HG03095 (cell line): Measurements from ENCODE around the gene GRWD1.

Source experiments
- ATAC-seq: cut with Tn5 transposase; IDR thresholded peaks from one replicate; pipeline ENCODE4 v1.9.1; 2021; ENCODE audit warnings: moderate library complexity; ENCODE audit not compliant: unreplicated experiment

The GRWD1 gene

DNA sequence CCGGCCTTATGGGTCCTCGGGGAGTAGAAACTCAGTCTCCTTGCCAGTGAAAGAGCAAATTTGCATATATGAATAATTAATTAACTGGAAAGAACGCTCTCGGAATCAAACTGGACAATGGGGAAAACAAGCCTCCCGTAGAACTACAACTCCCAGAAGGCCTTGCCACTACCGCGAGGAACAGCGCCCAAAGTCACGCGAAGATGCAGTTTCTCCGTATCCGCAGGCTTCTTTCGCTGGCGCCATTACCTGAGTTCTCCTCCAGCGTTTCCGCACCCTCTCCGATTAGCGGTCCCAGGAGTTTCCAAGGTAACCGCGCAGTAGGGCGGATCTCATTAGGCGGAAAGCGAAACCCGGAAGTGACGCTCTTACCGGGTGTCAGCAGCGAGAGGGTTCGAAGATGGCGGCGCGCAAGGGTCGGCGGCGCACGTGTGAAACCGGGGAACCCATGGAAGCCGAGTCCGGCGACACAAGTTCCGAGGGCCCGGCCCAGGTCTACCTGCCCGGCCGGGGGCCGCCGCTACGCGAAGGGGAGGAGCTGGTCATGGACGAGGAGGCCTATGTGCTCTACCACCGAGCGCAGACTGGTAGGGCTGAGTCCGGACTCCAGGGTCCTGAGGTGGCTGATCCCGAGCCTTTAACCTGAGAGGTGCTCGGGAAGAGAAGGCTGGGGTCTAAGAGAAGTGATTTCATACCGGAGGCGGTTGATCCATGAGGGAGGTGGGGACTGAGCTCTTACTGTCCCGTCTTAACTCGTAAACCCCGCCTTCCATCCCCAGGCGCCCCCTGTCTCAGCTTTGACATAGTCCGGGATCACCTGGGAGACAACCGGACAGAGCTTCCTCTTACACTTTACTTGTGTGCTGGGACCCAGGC, at the start of gene GRWD1:
GRWD1 (plus strand) TSS at position 378 of the 876 bp plus-strand sequence; CDS start at position 401, 23 bp downstream.
- ATAC-seq, result peak; percentile 78

DNA sequence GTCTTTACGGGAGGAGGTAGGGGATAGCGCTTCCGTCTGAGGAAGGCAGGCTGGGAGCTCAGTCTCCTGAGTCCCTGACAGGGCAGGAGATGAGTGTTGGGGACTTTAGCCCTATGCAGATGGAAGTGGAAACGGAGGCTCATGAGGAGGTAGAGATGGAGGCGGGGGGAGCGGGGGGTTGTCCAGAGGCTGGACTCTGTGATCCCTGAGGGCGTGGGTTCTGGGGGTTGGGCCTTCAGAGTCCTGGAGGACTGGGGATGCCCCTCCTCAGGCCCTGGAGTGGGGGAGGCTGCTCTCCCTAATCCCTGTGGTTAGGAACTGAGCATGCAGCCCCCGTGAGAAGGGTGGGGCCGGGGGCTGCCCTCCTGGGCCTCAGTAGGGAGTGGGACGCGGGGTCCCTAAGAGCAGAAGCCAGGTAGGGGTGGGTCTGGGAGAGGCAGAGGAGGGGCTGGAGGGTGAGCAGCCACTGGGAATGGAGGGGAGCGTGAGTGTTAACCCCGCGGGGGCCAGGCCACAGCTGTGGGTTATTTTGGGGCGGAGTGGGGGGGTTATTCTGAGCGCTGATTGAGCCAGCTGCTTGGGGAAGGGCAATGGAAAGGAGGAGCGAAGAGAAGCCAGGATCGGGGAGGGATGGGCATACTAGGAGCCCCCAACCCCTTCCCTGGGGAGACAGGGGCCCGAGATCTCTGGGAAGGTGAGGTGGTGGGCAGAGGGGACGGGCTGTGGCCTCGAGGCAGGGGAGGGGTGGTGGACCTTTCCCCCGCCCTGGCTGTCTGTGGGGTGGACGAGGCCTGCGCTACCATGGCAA, 49.6 kb upstream of the GRWD1 start:
- no peak for ATAC-seq

DNA sequence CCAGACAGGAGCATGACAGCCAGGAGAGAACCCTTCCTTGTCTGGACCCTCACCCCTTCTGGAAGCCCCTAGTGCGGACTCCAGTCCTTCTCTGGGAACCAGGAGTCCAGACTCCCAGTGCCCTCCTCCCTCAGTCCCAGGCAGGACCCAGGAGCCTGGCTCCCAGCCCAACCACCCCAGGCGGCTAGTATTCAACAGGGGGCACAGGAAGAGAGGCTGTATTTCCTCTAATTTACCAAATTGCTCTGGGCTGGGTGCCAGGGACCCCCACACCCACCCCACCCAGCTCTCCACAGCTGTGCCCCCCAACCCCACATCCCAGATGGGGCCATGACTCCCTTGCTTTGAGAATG, 49.0 kb upstream of the GRWD1 start:
- ATAC-seq, result no peak

DNA sequence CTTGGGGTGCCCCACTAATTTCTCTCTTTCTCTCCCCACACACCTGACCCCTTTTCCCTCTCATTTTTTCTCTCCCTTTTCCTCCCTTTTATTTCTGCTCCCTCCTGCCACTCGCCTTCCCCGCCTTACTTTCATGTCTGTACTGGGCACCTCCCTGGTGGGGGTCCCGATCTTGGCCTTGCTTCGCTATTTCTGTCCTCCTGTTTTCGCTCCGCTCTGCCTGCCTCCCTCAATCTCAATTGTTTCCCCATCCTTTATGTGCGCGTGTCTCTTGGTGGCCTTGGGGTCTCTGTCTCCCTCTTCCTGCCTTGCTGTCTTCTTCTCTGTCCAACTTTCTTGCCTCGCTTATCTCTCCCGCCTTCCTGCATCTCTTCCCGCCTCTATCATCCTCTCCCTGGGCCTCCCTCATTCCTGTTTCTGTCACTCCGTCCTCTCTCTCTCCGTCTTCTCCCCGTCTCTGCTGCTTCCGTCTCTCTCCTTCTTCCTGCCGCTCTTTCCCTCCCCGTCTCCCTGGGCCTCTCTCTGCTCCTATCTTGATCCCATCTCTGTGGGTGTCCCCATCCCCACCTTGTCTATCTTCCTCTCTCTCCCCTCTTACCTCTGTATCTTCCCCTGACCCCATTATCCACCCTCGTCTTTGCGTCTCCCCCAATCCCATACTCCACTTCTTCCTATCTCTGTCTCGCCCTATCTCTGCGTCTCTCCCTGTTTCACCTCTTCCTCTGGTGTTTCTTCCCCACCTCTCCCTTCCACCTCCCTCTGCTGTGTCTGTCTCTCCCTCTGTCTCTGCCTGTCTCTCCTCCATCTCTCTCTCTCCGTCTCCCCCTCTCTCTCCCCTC, 48.3 kb upstream of the GRWD1 start:
- ATAC-seq, result no peak

DNA sequence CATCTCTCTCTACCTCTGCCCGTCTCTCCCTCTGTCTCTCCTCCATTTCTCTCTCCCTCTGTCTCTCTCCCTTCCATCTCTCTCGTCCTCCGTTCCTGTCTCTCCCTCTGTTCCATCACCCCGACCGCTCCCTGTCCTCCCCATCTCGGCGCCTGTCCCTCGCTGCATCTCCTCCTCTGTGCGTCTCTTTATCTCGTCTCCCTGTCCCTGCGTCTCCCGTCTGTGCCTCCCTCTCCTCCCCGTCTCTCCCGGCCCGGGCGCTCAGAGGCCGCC, 47.7 kb upstream of the GRWD1 start:
- ATAC-seq, result no peak

DNA sequence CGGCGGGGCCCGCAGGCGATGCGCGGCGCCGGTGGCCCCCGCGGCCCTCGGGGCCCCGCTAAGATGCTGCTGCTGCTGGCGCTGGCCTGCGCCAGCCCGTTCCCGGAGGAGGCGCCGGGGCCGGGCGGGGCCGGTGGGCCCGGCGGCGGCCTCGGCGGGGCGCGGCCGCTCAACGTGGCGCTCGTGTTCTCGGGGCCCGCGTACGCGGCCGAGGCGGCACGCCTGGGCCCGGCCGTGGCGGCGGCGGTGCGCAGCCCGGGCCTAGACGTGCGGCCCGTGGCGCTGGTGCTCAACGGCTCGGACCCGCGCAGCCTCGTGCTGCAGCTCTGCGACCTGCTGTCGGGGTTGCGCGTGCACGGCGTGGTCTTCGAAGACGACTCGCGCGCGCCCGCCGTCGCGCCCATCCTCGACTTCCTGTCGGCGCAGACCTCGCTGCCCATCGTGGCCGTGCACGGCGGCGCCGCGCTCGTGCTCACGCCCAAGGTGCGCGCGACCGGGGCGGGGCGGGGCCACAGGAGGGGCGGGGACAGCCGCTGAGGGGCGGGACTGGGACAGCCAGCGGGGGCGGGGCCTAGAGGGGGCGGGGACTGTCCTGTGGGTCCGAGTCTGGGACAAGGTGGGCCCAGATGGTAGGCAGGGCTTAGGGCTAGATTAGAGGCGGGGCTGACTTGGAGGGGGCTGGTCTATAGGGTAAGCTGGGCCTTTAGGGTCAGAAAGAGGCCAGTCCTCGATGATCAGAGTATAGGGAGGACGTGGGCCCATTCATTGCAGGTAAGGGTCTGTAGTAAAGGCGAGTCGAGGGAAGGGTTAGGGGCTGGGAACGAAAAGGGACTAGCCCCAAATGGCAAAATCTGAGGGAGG, 47.2 kb upstream of the GRWD1 start:
- no peak for ATAC-seq

DNA sequence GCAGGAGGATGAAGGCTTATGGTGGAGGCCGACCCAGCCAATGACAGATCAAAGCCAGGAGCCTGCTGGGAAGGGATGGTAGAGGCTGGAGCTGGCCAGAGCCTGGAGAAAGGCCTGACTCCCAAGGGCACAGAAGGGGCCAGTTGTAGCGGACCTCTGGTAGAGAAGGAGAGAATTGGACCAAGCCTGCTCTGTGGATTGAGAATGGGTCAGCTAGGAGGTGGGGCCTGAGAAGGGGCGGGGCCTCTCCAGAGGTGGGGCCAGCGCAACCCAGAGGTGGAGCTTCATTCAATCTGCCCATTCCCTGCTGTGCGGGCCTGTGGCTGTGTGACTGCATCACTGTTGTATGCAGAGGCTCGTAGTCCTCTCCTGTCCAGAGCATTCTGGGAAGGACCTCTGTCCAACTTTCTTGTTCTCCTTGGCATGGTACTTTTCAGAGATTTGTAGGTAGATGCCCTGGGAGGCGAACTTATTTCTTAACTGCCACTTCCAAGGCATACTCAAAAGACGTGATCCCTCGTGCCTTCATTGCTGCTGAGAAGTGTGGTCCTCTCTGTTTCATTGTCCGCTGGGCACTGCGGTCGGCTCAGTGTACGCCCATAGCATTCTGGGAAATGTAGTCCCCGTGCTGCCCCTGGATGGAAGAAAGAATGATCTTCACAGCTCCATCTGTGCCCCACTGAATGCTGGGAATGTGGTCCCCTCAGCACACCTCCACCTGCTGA, 45.6 kb upstream of the GRWD1 start:
- no peak for ATAC-seq

DNA sequence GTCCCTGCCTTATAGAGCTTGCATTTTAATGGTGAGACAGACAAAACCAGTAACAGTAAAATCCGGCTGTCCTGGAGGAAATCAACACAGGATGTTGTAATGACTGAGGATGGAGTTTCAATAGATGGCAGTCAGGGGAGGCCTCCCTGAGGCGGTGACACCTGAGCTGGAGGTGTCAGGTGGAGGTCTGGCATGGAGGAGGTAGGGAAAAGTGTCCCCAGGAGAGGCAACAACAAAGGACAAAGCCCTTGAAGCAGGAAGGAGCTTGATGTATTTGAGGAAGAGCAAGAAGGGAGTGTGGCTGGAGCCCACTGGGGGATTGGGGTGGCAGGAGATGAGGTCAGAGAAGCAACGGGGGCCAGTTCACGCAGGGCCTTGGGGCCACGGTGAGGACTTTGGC, 44.5 kb upstream of the GRWD1 start:
- no peak for ATAC-seq

DNA sequence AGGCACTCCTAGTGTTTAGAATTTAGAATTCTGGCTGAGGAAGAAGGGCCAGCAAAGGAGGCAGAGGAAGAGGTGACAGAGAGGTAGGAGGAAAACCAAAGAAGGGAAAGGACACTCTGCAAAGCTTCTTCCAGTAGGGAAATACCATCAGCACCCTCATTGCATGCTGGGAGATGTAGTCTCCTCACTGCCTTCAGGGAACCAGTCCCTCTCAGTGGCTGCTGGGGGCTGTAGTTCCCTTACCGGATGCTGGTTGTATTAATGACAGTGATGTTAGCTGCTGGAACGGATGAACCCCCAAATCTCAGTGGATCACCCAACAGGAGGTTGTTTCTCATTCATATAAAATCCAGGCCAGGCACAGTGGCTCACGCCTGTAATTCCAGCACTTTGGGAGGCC, 42.2 kb upstream of the GRWD1 start:
- ATAC-seq, result peak; percentile 53

DNA sequence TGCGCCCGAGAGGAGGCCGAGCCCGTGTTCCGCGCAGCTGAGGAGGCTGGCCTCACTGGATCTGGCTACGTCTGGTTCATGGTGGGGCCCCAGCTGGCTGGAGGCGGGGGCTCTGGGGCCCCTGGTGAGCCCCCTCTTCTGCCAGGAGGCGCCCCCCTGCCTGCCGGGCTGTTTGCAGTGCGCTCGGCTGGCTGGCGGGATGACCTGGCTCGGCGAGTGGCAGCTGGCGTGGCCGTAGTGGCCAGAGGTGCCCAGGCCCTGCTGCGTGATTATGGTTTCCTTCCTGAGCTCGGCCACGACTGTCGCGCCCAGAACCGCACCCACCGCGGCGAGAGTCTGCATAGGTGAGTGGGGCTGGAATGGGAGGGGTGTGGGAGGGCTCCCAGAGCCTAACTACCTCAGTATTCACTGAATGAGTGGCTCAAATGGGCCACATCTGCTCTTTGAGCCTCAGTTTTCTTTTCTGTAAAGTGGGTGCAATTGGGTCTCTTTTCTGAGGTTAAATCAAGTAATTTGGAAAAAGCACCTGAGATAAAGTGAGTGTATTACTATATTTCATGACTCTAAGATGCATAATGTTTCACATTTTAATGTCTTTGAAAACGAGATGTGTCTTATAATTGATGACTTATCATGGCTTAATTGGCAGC, 40.6 kb upstream of the GRWD1 start:
- ATAC-seq, result no peak

DNA sequence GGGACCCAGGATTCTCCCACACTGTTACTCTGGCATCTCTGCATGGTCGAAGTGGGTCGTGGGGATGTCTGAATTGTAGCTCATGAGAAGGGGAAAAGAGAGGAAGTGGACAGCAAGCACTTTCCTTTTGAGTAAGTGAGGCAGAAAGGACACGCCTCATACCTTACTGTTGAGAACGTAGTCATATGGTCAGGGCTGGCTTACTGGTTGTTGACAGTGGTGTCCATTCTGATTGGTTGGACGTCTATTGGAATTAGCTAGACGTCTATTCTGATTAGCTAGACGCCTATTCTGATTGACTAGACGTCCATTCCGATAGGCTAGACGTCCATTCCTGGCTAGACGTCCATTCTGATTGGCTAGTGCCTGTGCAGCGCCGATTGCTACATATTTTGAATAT, 39.9 kb upstream of the GRWD1 start:
- no peak for ATAC-seq

DNA sequence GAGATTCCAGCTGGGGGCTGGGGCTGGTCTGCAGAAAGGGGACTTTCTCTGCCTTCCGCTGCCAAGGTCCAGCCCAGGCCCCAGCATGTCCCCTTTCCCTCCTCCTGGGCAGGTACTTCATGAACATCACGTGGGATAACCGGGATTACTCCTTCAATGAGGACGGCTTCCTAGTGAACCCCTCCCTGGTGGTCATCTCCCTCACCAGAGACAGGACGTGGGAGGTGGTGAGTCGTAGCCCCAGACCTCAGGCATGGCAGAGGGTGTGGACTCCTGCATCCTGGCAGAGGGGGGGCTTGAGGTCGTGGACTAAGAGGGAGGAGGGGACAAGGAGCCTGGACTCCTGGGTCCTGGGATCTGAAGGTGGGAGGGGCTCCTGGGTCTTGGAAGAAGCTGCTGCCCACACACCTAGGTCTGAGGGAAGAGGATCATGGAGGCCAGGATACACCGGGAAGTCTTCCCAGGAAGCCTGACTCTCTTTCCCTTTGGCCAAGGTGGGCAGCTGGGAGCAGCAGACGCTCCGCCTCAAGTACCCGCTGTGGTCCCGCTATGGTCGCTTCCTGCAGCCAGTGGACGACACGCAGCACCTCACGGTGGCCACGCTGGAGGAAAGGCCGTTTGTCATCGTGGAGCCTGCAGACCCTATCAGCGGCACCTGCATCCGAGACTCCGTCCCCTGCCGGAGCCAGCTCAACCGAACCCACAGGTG, 31.8 kb upstream of the GRWD1 start:
- no peak for ATAC-seq

DNA sequence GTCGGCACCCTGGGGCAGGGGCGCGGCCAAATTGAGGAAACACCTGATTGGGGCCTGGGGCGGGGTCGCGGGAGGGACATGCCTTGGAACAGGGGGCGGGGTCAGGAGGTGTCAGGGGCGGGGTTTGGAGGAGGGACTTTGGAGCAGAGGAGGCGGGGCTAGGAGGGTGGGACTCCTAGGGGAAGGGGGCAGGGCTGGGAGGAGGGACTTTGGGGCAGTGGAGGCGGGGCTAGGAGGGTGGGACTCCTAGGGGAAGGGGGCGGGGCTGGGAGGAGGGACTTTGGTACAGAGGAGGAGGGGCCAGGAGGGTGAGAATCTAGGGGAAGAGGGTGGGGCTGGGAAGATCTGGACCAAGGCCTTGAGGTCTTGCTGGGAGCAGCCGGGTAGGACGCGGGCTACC, 30.4 kb upstream of the GRWD1 start:
- ATAC-seq, result no peak

DNA sequence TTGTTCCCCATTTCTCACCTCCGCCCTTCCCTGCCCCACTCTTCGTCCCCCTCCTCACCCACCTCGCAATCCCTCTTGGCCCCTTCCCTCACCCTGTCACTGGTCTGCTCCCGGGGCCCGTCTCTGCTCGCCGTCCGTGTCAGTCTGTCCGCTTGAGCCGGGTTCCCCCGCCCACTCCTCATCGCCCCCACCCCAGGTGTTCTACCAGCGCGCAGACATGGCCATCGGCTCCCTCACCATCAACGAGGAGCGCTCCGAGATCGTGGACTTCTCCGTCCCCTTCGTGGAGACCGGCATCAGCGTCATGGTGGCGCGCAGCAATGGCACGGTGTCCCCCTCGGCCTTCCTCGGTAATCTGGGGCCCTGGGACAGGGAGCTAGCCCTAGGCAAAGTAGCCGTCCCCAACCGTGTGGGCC, 30.0 kb upstream of the GRWD1 start:
- no peak for ATAC-seq

DNA sequence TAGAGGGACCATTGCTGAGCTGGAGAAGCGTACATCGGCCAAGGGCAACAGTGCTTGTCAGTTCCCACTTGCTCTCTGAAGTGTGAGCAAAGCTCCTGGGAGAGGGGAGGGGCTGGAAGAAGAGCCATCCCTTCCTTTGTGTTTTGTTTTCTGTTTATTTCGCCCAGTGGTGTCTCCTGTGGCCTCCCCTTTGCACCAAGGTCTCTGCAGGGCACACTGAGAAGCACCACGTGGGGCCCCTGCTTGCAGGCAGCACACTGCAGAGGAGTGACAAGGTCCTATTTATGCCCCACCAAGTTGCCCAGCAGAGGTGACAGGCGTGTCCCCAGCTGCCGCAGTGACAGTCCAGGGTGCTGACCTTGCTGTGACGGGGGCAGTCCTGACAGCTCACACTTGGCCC, 28.4 kb upstream of the GRWD1 start:
- ATAC-seq, result no peak

DNA sequence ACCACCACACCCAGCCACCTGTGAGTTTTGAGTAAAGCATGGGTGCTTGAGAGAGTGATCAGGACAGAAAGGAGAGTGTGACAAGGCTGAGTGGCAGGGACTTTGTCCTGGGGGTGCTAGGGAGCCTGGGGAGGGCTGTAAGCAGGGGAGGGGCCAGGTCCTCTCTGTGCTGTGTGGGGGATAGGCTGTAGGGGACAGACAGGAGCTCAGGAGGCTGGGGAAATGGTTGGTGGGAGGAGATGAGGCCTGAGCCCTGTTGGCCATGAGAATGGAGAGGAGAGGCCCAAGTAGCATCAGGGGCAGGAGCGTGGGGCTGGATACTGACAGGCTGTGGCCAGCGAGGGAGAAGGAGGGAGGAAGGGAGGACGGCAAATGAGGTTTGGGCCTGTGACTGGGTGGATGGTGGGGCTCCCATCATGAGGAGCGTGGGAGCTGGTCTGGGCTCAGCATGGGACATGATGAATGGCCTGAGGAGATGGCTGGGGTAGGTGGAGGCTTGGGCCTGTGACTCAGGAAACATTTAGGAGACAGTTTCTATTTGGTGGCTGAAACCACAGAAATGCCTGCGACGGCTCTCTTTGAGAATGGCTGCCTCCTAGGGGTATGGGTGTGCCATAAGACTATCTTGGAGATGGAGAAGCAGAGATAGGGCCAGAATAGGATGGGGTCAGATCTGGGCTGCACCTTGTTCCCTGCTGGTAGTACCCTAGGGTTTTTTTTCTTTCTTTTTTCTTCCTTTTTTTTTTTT, 27.3 kb upstream of the GRWD1 start:
- no peak for ATAC-seq

DNA sequence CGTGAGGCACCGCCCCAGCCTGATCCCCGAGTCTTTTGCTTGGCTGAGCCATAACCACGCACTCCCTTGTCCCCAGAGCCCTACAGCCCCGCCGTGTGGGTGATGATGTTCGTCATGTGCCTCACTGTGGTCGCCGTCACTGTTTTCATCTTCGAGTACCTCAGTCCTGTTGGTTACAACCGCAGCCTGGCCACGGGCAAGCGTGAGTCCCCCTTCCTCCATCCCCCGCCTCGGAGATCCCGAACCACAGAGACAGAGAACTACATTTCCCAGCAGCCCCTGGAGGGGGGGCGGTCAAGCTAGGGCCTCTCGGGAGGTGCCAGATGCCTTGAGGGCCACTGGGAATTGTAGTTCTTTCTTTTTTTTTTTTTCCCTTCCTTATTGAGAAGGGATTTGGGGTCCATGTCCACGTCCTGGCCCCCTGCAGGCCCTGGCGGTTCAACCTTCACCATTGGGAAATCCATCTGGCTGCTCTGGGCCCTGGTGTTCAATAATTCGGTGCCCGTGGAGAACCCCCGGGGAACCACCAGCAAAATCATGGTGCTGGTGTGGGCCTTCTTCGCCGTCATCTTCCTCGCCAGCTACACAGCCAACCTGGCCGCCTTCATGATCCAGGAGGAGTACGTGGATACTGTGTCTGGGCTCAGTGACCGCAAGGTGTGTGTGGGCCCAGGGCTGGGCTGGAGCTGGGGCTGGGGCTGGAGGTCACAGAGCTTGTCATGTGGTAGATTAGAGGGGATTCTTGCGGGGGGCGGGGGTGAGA, 26.4 kb upstream of the GRWD1 start:
- no peak for ATAC-seq
